Measurements from ENCODE around the gene PPP6R3. TPM values are rescaled to one million over a fixed set of nuclear protein-coding genes. Genes with fewer than 3 reads are reported as not detected.

PPP6R3 gene
- polyA plus RNA-seq, 1 of the 3 experiments (the other 2 are of a cell fraction): 28.1 TPM

DNA sequence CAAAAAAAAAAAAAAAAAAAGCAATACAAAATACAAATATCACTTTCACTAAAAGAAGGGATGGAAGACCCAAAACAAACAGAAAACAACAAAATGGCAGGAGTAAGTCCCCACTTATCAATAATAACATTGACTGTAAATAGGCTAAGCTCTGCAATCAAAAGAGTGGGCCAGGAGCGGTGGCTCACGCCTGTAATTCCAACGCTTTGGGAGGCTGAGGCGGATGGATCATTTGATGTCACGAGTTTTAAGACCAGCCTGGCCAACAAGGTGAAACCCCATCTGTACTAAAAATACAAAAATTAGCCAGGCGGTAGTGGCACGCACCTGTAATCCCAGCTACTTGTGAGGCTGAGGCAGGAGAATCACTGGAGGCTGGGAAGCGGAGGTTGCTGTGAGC is 9.8 kb upstream of the PPP6R3 start:
- POLR2A ChIA-PET: no interaction called here
- WGBS (ENCODE audit: low lambda C conversion rate): 97% methylated on average over 8 of the region's 8 CpGs
- no peak for DNase-seq
- Histone ChIP-seq H3K4me2 (no peak overlapping the region), H3K4me3 (ENCODE audit: low read depth in 2 of 2, low read length in 1 of 2) (no peak overlapping the region), H3K9ac (no peak overlapping the region), H3K27ac (ENCODE audit: low read depth in 2 of 2, low read length in 1 of 2) (no peak overlapping the region), H2AFZ (ENCODE audit: low read depth) (no peak overlapping the region), H3K27me3 (ENCODE audit: insufficient read depth) (no peaks in the 10 kb centered on the region), H3F3A (replicated peaks; ENCODE audit: insufficient read depth) (no peaks in the 10 kb centered on the region), H3K9me2 (no peaks in the 10 kb centered on the region), H3K9me3 (no peaks in the 10 kb centered on the region), H3K36me3 (replicated peaks in 1 of 2; ENCODE audit: control insufficient read depth in 1 of 2, insufficient read depth in 2 of 2, low read length in 1 of 2) (peaks cover 0 to 3% of the 10 kb centered on the region in 2 experiments), H3K79me2 (ENCODE audit: insufficient read depth) (no peaks in the 10 kb centered on the region), H4K20me1 (ENCODE audit: insufficient read depth) (no peaks in the 10 kb centered on the region), H3K4me1 (ENCODE audit: control insufficient read depth in 1 of 2, insufficient read depth in 2 of 2, low read depth in 1 of 2, low read length in 1 of 2) (no peaks in the 10 kb centered on the region)
- CTCF ChIA-PET: interaction anchor here (1.0 to 5.8 kb wide), 3 partner anchors 9 to 193 kb away, joined by 3 to 34 read pairs (median 3); no protein-coding TSS in a partner anchor
- no peak for TF ChIP-seq MXI1 (IDR thresholded peaks at IDR 0.05; ENCODE audit: low read depth, low read length)
- TF ChIP-seq JUND (IDR thresholded peaks at IDR 0.05): no peak
- TF ChIP-seq, protein P1, sequence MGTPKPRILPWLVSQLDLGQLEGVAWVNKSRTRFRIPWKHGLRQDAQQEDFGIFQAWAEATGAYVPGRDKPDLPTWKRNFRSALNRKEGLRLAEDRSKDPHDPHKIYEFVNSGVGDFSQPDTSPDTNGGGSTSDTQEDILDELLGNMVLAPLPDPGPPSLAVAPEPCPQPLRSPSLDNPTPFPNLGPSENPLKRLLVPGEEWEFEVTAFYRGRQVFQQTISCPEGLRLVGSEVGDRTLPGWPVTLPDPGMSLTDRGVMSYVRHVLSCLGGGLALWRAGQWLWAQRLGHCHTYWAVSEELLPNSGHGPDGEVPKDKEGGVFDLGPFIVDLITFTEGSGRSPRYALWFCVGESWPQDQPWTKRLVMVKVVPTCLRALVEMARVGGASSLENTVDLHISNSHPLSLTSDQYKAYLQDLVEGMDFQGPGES (IDR thresholded peaks at IDR 0.05; ENCODE audit: low read depth, low read length): no peak

DNA sequence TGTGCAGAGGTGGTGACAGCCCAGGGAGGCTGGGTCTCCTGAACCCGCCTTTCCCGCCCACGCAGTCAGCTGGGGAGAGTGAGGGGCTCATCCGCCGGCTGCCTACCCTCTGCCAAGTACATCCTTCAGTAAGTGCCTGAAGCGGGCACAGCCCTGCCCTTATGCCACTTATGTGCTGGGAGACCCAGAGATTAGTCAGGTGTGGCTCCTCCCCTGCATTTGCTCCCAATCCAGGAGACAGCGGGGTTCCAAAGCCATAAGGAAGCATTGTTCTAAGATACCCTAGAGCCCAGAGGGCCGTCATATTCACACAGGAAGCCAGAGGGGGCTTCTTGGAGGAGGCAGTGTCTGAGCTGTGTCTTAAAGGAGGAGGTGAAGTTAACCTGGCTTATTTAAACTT is 5.8 kb upstream of the PPP6R3 start:
- no peak overlapping the region for H3K4me2 ChIP-seq
- POLR2A ChIA-PET: no interaction called here
- DNase-seq: no peak
- no peaks in the 10 kb centered on the region for H3K9me2 ChIP-seq
- H3K27me3 ChIP-seq (ENCODE audit: insufficient read depth): no peaks in the 10 kb centered on the region
- H3K79me2 ChIP-seq (ENCODE audit: insufficient read depth): no peaks in the 10 kb centered on the region
- no peak for TF ChIP-seq FOXM1 (IDR thresholded peaks at IDR 0.05; ENCODE audit: low read depth)
- no peak for TF ChIP-seq FOSL2 (IDR thresholded peaks at IDR 0.05; ENCODE audit: borderline replicate concordance, low read depth)
- TF ChIP-seq TEAD4 (IDR thresholded peaks at IDR 0.05; ENCODE audit: borderline replicate concordance, insufficient read depth): no peak
- no peak for TF ChIP-seq GABPA (IDR thresholded peaks at IDR 0.05; ENCODE audit: low read depth)
- H3K4me1 ChIP-seq (ENCODE audit: control insufficient read depth in 1 of 2, insufficient read depth in 2 of 2, low read depth in 1 of 2, low read length in 1 of 2): no peaks in the 10 kb centered on the region; a peak in 1 of 4 replicates
- H3K36me3 ChIP-seq (replicated peaks in 1 of 2; ENCODE audit: control insufficient read depth in 1 of 2, insufficient read depth in 2 of 2, low read length in 1 of 2): peaks cover 0 to 1% of the 10 kb centered on the region in 2 experiments
- H3K9me3 ChIP-seq: no peaks in the 10 kb centered on the region
- H4K20me1 ChIP-seq (ENCODE audit: insufficient read depth): no peaks in the 10 kb centered on the region
- H3K4me3 ChIP-seq (ENCODE audit: low read depth in 2 of 2, low read length in 1 of 2): no peak overlapping the region
- no peak overlapping the region for H3K27ac ChIP-seq (ENCODE audit: low read depth in 2 of 2, low read length in 1 of 2)
- H3K9ac ChIP-seq: no peak overlapping the region
- CTCF ChIA-PET: no interaction called here
- H2AFZ ChIP-seq (ENCODE audit: low read depth): no peak overlapping the region
- H3F3A ChIP-seq (replicated peaks; ENCODE audit: insufficient read depth): peaks cover 4% of the 10 kb centered on the region
- 93% methylated on average over 8 of the region's 8 CpGs for WGBS (ENCODE audit: low lambda C conversion rate)

DNA sequence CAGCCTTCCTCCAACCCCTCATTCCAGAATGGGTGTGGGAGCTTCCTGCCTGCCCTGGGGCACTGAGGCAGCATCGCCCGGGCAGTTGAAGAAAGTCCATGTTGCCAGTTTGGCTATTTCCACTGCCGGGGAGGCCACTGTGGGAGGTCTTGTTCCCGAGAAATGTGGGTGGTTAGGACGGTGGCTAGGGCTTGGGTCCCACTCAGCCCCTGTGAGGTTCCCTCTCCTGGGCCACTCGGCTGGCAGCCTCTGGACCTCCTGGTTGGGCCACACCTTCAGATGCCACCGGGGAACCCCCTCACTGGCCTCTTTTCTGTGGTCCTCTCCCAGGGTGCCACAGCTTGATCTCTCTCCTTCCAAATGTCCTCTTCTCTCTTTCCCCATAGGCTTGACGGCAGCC is 5.1 kb upstream of the PPP6R3 start:
- no peak overlapping the region for H3K27ac ChIP-seq (ENCODE audit: low read depth in 2 of 2, low read length in 1 of 2)
- no peaks in the 10 kb centered on the region for H3K27me3 ChIP-seq (ENCODE audit: insufficient read depth)
- ChIA-PET POLR2A (no interaction called here), CTCF (interaction anchor here (0.7 kb wide), 1 partner anchor 9 kb away, joined by 3 read pairs; no protein-coding TSS in a partner anchor)
- no peak overlapping the region for H3K4me3 ChIP-seq (ENCODE audit: low read depth in 2 of 2, low read length in 1 of 2)
- no peak overlapping the region for H3K9ac ChIP-seq
- TF ChIP-seq SIN3A (IDR thresholded peaks at IDR 0.05; ENCODE audit: borderline replicate concordance, low read depth, low read length): no peak
- TF ChIP-seq, protein P2, sequence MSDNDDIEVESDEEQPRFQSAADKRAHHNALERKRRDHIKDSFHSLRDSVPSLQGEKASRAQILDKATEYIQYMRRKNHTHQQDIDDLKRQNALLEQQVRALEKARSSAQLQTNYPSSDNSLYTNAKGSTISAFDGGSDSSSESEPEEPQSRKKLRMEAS (IDR thresholded peaks at IDR 0.05; ENCODE audit: low read depth): no peak
- TF ChIP-seq, protein P3, sequence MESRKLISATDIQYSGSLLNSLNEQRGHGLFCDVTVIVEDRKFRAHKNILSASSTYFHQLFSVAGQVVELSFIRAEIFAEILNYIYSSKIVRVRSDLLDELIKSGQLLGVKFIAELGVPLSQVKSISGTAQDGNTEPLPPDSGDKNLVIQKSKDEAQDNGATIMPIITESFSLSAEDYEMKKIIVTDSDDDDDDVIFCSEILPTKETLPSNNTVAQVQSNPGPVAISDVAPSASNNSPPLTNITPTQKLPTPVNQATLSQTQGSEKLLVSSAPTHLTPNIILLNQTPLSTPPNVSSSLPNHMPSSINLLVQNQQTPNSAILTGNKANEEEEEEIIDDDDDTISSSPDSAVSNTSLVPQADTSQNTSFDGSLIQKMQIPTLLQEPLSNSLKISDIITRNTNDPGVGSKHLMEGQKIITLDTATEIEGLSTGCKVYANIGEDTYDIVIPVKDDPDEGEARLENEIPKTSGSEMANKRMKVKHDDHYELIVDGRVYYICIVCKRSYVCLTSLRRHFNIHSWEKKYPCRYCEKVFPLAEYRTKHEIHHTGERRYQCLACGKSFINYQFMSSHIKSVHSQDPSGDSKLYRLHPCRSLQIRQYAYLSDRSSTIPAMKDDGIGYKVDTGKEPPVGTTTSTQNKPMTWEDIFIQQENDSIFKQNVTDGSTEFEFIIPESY (IDR thresholded peaks at IDR 0.05; ENCODE audit: borderline replicate concordance, low read depth): no peak
- TF ChIP-seq NRF1 (IDR thresholded peaks at IDR 0.05; ENCODE audit: low read depth, low read length): no peak
- no peak for TF ChIP-seq FOXM1 (IDR thresholded peaks at IDR 0.05; ENCODE audit: low read depth)
- TF ChIP-seq POLR2AphosphoS5 (IDR thresholded peaks at IDR 0.05; ENCODE audit: low read depth, low read length): no peak
- TF ChIP-seq FOSL2 (IDR thresholded peaks at IDR 0.05; ENCODE audit: borderline replicate concordance, low read depth): no peak
- no peak for TF ChIP-seq ELF1 (IDR thresholded peaks at IDR 0.05)
- TF ChIP-seq, protein P1 (IDR thresholded peaks at IDR 0.05; ENCODE audit: low read depth, low read length): no peak
- no peak for TF ChIP-seq TAF1 (IDR thresholded peaks at IDR 0.05; ENCODE audit: borderline replicate concordance, low read depth, low read length)
- no peak for TF ChIP-seq YY1 (IDR thresholded peaks at IDR 0.05; ENCODE audit: low read depth)
- TF ChIP-seq MEF2A (IDR thresholded peaks at IDR 0.05; ENCODE audit: borderline replicate concordance, low read depth): no peak
- TF ChIP-seq GABPA (IDR thresholded peaks at IDR 0.05; ENCODE audit: low read depth): no peak
- TF ChIP-seq EZH2phosphoT487 (IDR thresholded peaks at IDR 0.05; ENCODE audit: borderline replicate concordance, low read depth): no peak
- TF ChIP-seq RFX5 (IDR thresholded peaks at IDR 0.05; ENCODE audit: low read length): no peak
- TF ChIP-seq RCOR1 (IDR thresholded peaks at IDR 0.05; ENCODE audit: low read length): no peak
- TF ChIP-seq JUND (IDR thresholded peaks at IDR 0.05): no peak
- peaks cover 5% of the 10 kb centered on the region for H3F3A ChIP-seq (replicated peaks; ENCODE audit: insufficient read depth)
- no peaks in the 10 kb centered on the region for H3K9me3 ChIP-seq
- no peaks in the 10 kb centered on the region for H4K20me1 ChIP-seq (ENCODE audit: insufficient read depth)
- no peak for DNase-seq
- no peak overlapping the region for H3K4me2 ChIP-seq
- no peaks in the 10 kb centered on the region; a peak in 1 of 4 replicates for H3K4me1 ChIP-seq (ENCODE audit: control insufficient read depth in 1 of 2, insufficient read depth in 2 of 2, low read depth in 1 of 2, low read length in 1 of 2)
- no peaks in the 10 kb centered on the region for H3K9me2 ChIP-seq
- H2AFZ ChIP-seq (ENCODE audit: low read depth): no peak overlapping the region
- no peaks in the 10 kb centered on the region for H3K36me3 ChIP-seq (replicated peaks in 1 of 2; ENCODE audit: control insufficient read depth in 1 of 2, insufficient read depth in 2 of 2, low read length in 1 of 2)
- 94% methylated on average over 3 of the region's 8 CpGs for WGBS (ENCODE audit: low lambda C conversion rate)
- no peaks in the 10 kb centered on the region for H3K79me2 ChIP-seq (ENCODE audit: insufficient read depth)

Data from SK-N-SH (cell line).